HL-60/S4 treated with retinoic acid at 250 ng/mL for 4 days and 3 days (cell line): ENCODE results near the gene BARHL2.

Experiments
- in situ Hi-C: fragments of 300-500 bp; cut with MboI; formaldehyde crosslinking; loops from 2 replicates; pipeline ENCODE4 v1.7.0; 2022; ENCODE audit warnings: low sequenced_read_pairs

The BARHL2 gene

DNA sequence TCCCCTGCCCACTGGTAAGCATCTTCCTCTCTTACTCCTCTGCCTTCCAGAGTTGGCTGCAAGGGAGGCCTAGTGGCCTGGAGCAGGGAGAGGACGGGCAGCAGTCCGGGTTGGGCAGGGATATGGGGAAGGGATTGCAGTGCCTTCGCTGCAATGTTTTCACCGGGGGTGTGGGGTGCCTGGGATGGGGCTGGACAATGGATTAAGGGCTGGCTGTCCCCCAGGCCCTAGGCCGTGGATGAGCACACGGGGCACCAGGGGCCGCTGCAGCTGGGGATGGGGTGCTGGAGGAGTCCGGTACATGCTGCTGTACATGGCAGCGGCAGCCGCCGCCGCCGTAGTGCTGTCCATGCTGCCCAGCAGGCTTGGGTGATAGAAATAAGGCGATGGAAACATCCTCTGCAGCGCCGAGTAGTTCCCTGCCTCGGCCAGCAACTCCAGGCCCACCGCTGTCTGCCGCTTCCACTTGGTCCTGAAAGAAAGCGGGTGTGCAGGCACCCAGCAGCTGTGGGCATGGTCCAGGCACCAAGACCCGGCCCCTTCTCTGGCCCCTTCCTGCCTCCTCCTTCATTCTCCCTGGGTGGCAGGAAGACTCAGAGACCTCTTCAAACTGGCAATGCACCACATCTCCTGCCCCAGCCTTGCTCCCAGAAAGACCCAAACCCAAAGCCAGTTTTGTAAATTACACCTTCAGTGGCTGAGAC is 4.8 kb downstream of the BARHL2 start:
- in situ Hi-C loops, result loop anchor here (25.0 kb wide), 1 partner anchor 250 kb away; no protein-coding TSS in a partner anchor

DNA sequence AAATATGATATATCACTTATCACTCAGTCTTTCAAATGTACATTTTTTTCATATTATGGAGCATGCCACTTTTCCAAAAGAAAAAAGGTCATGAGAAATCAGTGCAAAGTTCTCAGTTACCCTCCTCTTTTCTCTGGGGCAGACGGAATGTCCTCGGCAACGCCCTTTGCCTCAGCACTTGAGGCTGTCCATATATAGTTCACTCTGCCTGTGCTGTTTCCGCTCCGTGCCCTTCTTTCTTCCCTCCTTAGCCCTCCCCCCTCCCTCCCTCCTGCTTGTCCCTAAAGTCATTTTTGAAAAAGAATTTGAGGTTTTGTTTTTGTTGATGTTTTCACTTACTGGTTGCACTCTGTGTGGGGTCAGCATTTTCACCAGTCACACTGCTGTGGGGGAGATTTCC is 5.4 kb downstream of the BARHL2 start:
- in situ Hi-C loops, result loop anchor here (25.0 kb wide), 1 partner anchor 251 kb away; no protein-coding TSS in a partner anchor

DNA sequence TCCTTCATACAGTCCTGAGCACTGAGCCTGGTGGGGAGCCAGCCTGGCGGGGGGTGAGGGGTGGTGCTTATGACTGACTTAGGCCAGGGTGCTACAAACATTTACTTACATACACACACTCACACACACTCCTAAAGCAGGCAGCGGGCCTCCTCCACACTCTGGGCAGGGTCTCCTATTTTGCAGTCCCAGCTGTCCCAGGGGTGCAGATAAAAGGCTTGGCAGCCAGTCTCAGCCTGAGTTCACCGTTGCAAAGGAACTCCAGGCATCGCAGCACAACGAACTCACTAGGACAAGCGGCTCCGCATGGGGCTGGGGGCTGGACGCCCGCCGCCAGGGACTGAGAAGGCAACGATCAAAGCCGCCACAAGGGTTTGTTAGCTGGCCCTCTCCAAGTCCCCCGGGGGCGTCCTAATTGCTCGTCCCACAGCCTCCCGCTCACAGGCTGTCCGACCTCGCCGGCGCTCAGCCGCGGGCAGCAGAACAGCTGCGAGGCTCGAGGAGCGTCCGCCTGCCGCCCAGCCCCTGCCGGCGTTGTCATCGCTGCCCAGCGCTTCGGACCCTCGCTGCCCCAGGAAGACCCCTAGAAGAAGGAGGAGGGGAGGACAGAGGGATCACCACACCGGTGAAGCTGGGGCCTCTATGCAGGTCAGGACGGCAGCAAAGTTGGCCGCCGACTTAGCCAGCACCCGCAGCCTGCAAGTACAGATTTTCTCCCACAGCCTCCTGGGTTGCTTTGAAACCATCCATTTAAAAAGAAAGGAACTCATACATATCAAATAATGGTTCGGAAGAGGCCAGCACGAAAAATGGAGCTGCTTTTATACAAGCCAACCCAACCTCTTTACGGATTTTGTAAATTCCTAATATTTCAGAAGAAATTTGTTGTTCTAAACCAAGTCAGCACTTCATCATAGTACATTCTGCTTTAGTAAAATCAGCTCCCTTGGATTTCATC is 6.2 kb downstream of the BARHL2 start:
- in situ Hi-C loops, result loop anchor here (25.0 kb wide), 1 partner anchor 251 kb away; no protein-coding TSS in a partner anchor

DNA sequence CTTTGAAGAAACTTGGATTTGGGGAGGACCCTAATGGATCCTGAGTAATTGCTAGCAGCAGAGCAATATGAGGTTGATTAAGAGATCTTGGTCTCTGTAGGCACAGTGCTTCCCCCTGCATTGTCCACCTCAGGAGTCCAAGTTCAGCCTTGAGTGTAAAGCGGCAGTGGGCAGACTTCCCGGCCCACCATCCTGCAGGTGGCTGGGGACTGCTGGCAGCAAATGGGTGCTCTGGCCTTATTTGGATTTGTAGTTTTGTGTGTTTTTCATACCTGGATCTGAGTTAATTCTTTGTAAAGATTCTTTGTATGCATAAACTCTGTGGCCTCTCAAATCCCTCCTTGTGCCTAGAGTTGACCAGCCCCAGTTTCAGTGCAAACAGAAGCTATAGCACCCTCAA is 7.6 kb downstream of the BARHL2 start:
- in situ Hi-C loops, result loop anchor here (25.0 kb wide), 1 partner anchor 253 kb away; no protein-coding TSS in a partner anchor

GRCh38 chr1:90708826-90709225 is 8.3 kb downstream of the BARHL2 start:
- in situ Hi-C loops, result loop anchor here (25.0 kb wide), 1 partner anchor 253 kb away; no protein-coding TSS in a partner anchor

- in situ Hi-C loops, result loop anchor here (25.0 kb wide), 1 partner anchor 254 kb away; no protein-coding TSS in a partner anchor
These were observed 8.8 kb downstream of the BARHL2 start for GRCh38 chr1:90708236-90708786.

DNA sequence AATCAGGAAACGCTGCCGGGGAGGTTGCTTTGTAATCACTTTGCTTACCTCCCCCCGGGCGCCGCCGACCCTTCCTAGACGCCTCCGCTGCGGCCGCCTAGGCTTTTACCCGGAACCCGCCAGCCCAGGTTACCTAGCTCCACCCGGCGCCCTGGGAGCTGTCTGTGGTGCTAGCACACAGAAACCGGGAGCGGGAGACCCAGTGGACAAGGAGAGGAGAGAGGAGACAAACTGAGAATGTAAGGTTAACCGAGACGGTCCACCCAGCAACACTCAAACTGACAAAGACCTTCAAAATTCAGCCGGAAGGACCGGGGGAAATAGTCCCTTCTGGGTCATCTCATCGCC is 9.8 kb downstream of the BARHL2 start:
- in situ Hi-C loops, result loop anchor here (25.0 kb wide), 1 partner anchor 255 kb away; no protein-coding TSS in a partner anchor

- in situ Hi-C loops, result loop anchor here (25.0 kb wide), 1 partner anchor 256 kb away; no protein-coding TSS in a partner anchor
These were observed 10.4 kb downstream of the BARHL2 start for GRCh38 chr1:90706437-90707362.

GRCh38 chr1:90705956-90706355 is 11.1 kb downstream of the BARHL2 start:
- in situ Hi-C loops, result loop anchor here (25.0 kb wide), 1 partner anchor 256 kb away; no protein-coding TSS in a partner anchor

DNA sequence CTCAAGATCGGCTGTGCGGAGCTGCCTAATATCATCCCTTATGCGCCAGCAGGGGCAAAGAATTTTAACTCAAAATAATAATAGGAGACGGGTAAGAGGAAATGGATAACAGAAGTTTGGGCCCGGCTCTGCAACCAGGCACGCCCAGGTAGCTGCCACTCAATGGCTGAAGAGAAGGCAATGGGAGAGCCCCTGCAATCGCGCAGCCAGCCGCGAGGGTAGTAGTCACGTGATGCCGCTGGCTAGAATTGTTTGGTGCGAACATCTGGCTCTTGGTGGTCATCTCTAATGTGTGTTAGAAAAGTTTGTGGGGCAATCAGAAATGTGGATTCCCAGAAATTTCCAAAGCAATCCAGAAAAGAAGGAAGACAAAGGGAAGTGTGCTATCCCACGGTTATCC is 12.3 kb downstream of the BARHL2 start:
- in situ Hi-C loops, result loop anchor here (25.0 kb wide), 1 partner anchor 257 kb away; no protein-coding TSS in a partner anchor

- in situ Hi-C loops, result no loop called here
These were observed 22.3 kb downstream of the BARHL2 start for GRCh38 chr1:90694846-90695245.

- in situ Hi-C loops, result no loop called here
These were observed 29.4 kb downstream of the BARHL2 start for GRCh38 chr1:90687747-90688146.

- in situ Hi-C loops, result no loop called here
These were observed 41.8 kb downstream of the BARHL2 start for GRCh38 chr1:90675161-90675847.

- in situ Hi-C loops, result no loop called here
These were observed 45.4 kb downstream of the BARHL2 start for GRCh38 chr1:90671741-90672140.

- in situ Hi-C loops, result no loop called here
These were observed 45.9 kb downstream of the BARHL2 start for GRCh38 chr1:90671251-90671650.
